ENCODE measurements around the gene DRC1. TPM values are rescaled to one million over a fixed set of nuclear protein-coding genes. Genes with fewer than 3 reads are reported as not detected.
A peak's percentile ranks its signal among the peaks of the same experiment; 100 is the strongest.

Gene DRC1
- total and polyA plus RNA-seq, 4 donors: 4.6 to 11.3 (median 6.0) TPM

GRCh38 chr2:26414311-26414710 lies 12.6 kb downstream of the DRC1 start:
- 96% methylated on average over 2 of the region's 3 CpGs for WGBS (ENCODE audit: insufficient coverage)
- no peaks in the 10 kb centered on the region for H3K36me3 ChIP-seq (ENCODE audit: control insufficient read depth, insufficient read depth, low read length)
- no peak overlapping the region for H3K27ac ChIP-seq (ENCODE audit: low read depth, low read length)
- no peaks in the 10 kb centered on the region for H3K9me3 ChIP-seq (ENCODE audit: control insufficient read depth, insufficient read depth, low read length)
- no peaks in the 10 kb centered on the region for H3K27me3 ChIP-seq (ENCODE audit: control insufficient read depth, insufficient read depth, low read length)
- no peak for DNase-seq (ENCODE audit: low read depth in 4 of 6, low spot score in 6 of 6)
- no peak overlapping the region for H3K4me3 ChIP-seq (ENCODE audit: low read depth, low read length)
- H3K4me1 ChIP-seq (ENCODE audit: control insufficient read depth, insufficient read depth, low read length): no peaks in the 10 kb centered on the region

DNA sequence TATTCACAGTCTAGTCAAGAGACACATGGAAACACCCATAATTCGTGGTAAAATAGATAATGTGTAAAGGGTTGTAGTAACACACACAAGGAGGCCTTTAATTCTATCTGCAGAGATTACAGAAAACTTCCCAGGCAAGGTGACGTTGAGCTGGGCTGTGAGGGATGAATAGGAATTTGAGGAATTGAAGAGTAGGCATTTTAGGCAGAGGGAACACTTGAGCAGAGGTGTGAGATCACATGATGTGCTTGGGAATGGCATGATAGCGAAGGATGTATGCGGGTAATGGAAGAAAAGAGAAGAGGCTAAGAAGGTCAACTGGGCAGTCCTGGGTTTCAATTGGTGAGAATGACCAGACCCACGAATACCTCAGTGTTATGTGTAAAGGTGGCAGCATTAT lies 20.2 kb downstream of the DRC1 start:
- Histone ChIP-seq H3K4me1 (ENCODE audit: control insufficient read depth, insufficient read depth, low read length) (no peaks in the 10 kb centered on the region), H3K27ac (ENCODE audit: low read depth, low read length) (no peak overlapping the region), H3K36me3 (ENCODE audit: control insufficient read depth, insufficient read depth, low read length) (no peaks in the 10 kb centered on the region), H3K27me3 (ENCODE audit: control insufficient read depth, insufficient read depth, low read length) (peaks cover 3% of the 10 kb centered on the region), H3K4me3 (ENCODE audit: low read depth, low read length) (no peak overlapping the region), H3K9me3 (ENCODE audit: control insufficient read depth, insufficient read depth, low read length) (no peaks in the 10 kb centered on the region)
- WGBS (ENCODE audit: insufficient coverage): 98% methylated on average over 5 of the region's 5 CpGs
- no peak for DNase-seq (ENCODE audit: low read depth in 4 of 6, low spot score in 6 of 6)

GRCh38 chr2:26422947-26423629 lies 21.4 kb downstream of the DRC1 start:
- Histone ChIP-seq H3K4me1 (ENCODE audit: control insufficient read depth, insufficient read depth, low read length) (no peaks in the 10 kb centered on the region), H3K9me3 (ENCODE audit: control insufficient read depth, insufficient read depth, low read length) (no peaks in the 10 kb centered on the region), H3K27me3 (ENCODE audit: control insufficient read depth, insufficient read depth, low read length) (peaks cover 3% of the 10 kb centered on the region), H3K27ac (ENCODE audit: low read depth, low read length) (no peak overlapping the region), H3K36me3 (ENCODE audit: control insufficient read depth, insufficient read depth, low read length) (no peaks in the 10 kb centered on the region), H3K4me3 (ENCODE audit: low read depth, low read length) (no peak overlapping the region)
- no peak for DNase-seq (ENCODE audit: low read depth in 4 of 6, low spot score in 6 of 6)
- WGBS (ENCODE audit: insufficient coverage): 46% methylated on average over 3 of the region's 9 CpGs

DNA sequence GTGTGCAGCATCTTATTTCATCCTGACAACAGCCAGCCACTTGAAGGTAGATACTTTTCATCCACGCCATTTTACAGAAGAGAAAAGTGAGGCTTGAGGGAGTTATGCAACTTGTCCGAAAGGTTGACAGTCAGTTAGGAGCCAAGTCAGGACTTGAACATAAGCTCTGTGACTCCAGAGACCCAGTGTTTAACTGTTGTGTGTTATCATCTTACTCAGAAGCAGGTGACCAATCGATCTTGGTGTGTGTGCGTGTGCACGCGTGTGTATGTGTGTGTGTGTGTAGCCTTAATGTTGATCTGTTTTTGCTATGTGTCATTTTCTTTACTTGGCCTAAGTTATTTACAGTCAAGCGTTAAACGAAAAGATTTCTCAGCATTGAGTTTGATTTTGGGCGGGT lies 22.0 kb downstream of the DRC1 start:
- Histone ChIP-seq H3K27me3 (ENCODE audit: control insufficient read depth, insufficient read depth, low read length) (peaks cover 3% of the 10 kb centered on the region), H3K4me3 (ENCODE audit: low read depth, low read length) (no peak overlapping the region), H3K27ac (ENCODE audit: low read depth, low read length) (no peak overlapping the region), H3K36me3 (ENCODE audit: control insufficient read depth, insufficient read depth, low read length) (no peaks in the 10 kb centered on the region), H3K9me3 (ENCODE audit: control insufficient read depth, insufficient read depth, low read length) (no peaks in the 10 kb centered on the region), H3K4me1 (ENCODE audit: control insufficient read depth, insufficient read depth, low read length) (no peaks in the 10 kb centered on the region)
- WGBS (ENCODE audit: insufficient coverage): 94% methylated on average over 7 of the region's 9 CpGs
- DNase-seq (ENCODE audit: low read depth in 4 of 6, low spot score in 6 of 6): no peak

DNA sequence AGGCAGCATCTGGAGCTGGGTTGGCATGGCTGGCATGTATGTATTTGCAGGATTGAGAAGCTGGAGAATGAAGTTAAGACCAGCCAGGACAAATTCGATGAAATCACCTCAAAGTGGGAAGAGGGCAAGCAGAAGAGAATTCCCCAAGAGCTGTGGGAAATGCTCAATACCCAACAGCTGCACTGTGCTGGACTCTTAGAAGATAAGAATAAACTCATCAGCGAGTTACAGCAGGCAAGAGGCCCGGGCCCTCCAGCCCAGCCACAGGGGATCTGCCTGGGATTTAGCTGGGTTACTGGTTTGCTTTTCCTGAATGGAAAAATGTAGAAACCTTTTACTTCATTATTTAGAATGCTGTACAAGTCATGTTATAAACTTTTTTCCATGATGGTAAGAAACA lies 22.5 kb downstream of the DRC1 start:
- DNase-seq (ENCODE audit: low read depth in 4 of 6, low spot score in 6 of 6): no peak
- 88% methylated on average over 1 of the region's 3 CpGs for whole genome bisulfite sequencing (ENCODE audit: insufficient coverage)
- H3K27me3 ChIP-seq (ENCODE audit: control insufficient read depth, insufficient read depth, low read length): peaks cover 3% of the 10 kb centered on the region
- H3K9me3 ChIP-seq (ENCODE audit: control insufficient read depth, insufficient read depth, low read length): no peaks in the 10 kb centered on the region
- no peak overlapping the region for H3K4me3 ChIP-seq (ENCODE audit: low read depth, low read length)
- H3K4me1 ChIP-seq (ENCODE audit: control insufficient read depth, insufficient read depth, low read length): peaks cover under 1% of the 10 kb centered on the region
- H3K27ac ChIP-seq (ENCODE audit: low read depth, low read length): no peak overlapping the region
- H3K36me3 ChIP-seq (ENCODE audit: control insufficient read depth, insufficient read depth, low read length): no peaks in the 10 kb centered on the region

DNA sequence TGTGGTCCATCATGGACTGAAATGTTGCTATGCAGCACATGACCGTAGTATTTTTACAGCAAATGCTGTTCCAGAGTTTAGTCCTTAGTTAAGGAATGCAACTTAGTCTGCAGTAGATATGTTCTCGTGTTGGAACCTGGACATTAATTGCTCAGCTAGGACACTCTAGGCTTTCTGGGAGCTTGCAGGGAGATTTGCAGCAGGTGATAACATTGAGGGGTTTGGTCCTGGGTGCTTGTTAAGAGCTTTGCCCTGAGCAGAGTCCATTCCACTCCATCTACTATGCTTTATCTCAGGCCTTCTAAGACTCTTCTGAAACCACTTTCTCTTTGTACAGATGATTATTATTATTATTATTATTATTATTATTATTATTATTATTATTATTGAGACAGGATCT lies 27.1 kb downstream of the DRC1 start:
- WGBS (ENCODE audit: insufficient coverage): 100% methylated on average over 1 of the region's 2 CpGs
- H3K36me3 ChIP-seq (ENCODE audit: control insufficient read depth, insufficient read depth, low read length): no peaks in the 10 kb centered on the region
- DNase-seq (ENCODE audit: low read depth in 4 of 6, low spot score in 6 of 6): no peak
- no peaks in the 10 kb centered on the region for H3K9me3 ChIP-seq (ENCODE audit: control insufficient read depth, insufficient read depth, low read length)
- no peak overlapping the region for H3K4me3 ChIP-seq (ENCODE audit: low read depth, low read length)
- no peaks in the 10 kb centered on the region for H3K27me3 ChIP-seq (ENCODE audit: control insufficient read depth, insufficient read depth, low read length)
- H3K4me1 ChIP-seq (ENCODE audit: control insufficient read depth, insufficient read depth, low read length): peaks cover 5% of the 10 kb centered on the region
- H3K27ac ChIP-seq (ENCODE audit: low read depth, low read length): no peak overlapping the region

DNA sequence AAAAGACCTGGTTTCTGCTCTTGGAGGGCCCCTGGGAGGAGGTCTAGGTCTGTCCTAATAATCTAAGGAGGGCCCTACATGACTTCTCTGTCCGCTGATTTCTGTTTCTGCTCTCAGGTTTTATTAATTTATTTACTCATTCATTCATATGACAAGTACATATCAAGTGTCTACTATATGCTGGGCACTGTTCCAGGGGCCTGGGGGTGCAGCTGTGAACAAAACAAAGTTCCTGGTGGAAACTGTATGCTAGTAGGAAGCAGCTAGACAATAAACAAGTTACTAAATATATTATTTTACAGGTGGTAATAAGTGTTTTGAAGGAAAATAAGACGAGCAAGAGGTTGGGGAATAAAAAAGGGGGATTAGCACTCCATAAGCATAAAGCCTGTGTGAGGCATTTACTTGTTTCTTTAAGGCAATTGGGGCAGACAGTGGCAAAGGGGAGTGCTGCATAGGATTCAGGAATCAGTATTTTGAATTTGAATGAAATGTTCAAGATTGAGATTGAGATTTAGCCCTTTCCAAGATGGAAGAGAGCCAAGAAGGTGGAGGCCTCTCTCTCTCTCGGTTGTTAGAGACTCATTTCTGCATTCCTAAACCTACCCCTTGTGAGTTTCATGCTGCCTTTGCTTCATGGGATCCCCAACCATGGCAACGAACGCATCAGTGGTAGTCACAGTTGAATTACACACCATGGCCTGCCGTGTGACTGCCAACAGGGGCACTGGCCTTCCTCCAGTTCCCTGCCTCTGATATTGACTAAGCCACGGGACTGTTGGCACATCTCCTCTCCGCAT lies 28.3 kb downstream of the DRC1 start:
- H3K4me3 ChIP-seq (ENCODE audit: low read depth, low read length): no peak overlapping the region
- H3K27me3 ChIP-seq (ENCODE audit: control insufficient read depth, insufficient read depth, low read length): no peaks in the 10 kb centered on the region
- H3K9me3 ChIP-seq (ENCODE audit: control insufficient read depth, insufficient read depth, low read length): no peaks in the 10 kb centered on the region
- H3K36me3 ChIP-seq (ENCODE audit: control insufficient read depth, insufficient read depth, low read length): no peaks in the 10 kb centered on the region
- no peak overlapping the region for H3K27ac ChIP-seq (ENCODE audit: low read depth, low read length)
- peak; percentile 9 to 82 (median 60) for DNase-seq (ENCODE audit: low read depth in 4 of 6, low spot score in 6 of 6)
- WGBS (ENCODE audit: insufficient coverage): 33% methylated on average over 5 of the region's 8 CpGs
- H3K4me1 ChIP-seq (ENCODE audit: control insufficient read depth, insufficient read depth, low read length): peaks cover 5% of the 10 kb centered on the region

DNA sequence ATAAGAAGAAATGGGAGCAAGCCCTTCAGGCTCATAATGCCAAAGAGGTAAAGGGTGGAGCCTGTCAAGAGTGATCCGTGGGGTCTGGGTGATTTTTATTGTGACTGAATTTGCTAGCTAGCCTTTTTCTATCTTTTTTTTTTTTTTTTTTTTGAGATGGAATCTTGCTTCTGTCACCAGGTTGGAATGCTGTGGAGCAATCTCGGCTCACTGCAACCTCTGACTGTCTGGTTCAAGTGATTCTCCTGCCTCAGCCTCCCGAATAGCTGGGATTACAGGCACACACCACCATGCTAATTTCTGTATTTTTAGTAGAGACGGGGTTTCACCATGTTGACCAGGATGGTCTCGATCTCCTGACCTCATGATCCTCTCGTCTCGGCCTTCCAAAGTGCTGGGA lies 29.1 kb downstream of the DRC1 start:
- Histone ChIP-seq H3K27ac (ENCODE audit: low read depth, low read length) (no peak overlapping the region), H3K36me3 (ENCODE audit: control insufficient read depth, insufficient read depth, low read length) (no peaks in the 10 kb centered on the region), H3K9me3 (ENCODE audit: control insufficient read depth, insufficient read depth, low read length) (no peaks in the 10 kb centered on the region), H3K4me3 (ENCODE audit: low read depth, low read length) (no peak overlapping the region), H3K27me3 (ENCODE audit: control insufficient read depth, insufficient read depth, low read length) (no peaks in the 10 kb centered on the region), H3K4me1 (ENCODE audit: control insufficient read depth, insufficient read depth, low read length) (peaks cover 5% of the 10 kb centered on the region)
- DNase-seq (ENCODE audit: low read depth in 4 of 6, low spot score in 6 of 6): no peak
- 97% methylated on average over 6 of the region's 7 CpGs for WGBS (ENCODE audit: insufficient coverage)

DNA sequence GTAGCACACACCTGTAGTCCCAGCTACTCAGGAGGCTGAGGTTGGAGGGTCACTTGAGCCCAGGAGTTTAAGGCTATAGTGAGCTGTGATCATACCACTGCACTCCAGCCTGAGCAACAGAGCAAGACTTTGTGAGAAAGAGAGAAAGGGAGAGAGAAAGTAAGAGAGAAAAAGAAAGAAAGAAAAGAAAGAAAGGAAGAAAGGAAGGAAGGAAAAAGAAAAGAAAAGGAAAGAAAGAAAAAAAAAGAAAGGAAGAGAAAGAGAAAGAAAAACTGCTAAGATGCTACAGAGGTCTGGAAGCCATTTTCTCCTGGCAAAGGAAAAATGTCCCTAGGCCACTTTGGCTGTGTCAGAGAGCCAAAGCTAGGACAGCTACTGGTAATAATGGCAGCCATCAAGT lies 30.6 kb downstream of the DRC1 start:
- DNase-seq (ENCODE audit: low read depth in 4 of 6, low spot score in 6 of 6): no peak
- Histone ChIP-seq H3K36me3 (ENCODE audit: control insufficient read depth, insufficient read depth, low read length) (no peaks in the 10 kb centered on the region), H3K4me1 (ENCODE audit: control insufficient read depth, insufficient read depth, low read length) (peaks cover 5% of the 10 kb centered on the region), H3K4me3 (ENCODE audit: low read depth, low read length) (no peak overlapping the region), H3K9me3 (ENCODE audit: control insufficient read depth, insufficient read depth, low read length) (no peaks in the 10 kb centered on the region), H3K27ac (ENCODE audit: low read depth, low read length) (peak overlapping the region; percentile 81), H3K27me3 (ENCODE audit: control insufficient read depth, insufficient read depth, low read length) (no peaks in the 10 kb centered on the region)

DNA sequence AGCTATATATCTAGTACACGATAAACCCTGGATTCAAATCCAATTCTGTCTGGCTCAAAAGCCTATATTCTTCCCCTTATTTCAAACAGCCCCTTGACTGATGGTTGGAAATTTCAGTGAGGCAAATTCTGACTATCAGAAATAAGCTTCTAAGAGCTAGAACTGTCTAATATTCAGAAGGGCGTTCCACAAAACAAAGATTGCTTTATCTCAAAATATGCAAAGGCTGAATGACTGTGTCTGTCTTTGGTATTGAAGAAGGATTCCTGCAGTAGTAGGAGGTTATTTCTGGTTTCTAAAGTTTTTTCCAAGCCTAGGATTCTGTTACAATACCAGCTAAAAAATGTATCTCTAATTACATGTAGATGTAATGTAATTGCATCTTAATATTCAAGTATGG lies 31.1 kb downstream of the DRC1 start:
- no CpG with 5 or more reads among the region's 2 CpGs for WGBS (ENCODE audit: insufficient coverage)

More for the DNA sequence above, 31.1 kb downstream of the DRC1 start:
- H3K27me3 ChIP-seq (ENCODE audit: control insufficient read depth, insufficient read depth, low read length): no peaks in the 10 kb centered on the region
- H3K9me3 ChIP-seq (ENCODE audit: control insufficient read depth, insufficient read depth, low read length): no peaks in the 10 kb centered on the region
- no peaks in the 10 kb centered on the region for H3K36me3 ChIP-seq (ENCODE audit: control insufficient read depth, insufficient read depth, low read length)
- no peak for DNase-seq (ENCODE audit: low read depth in 4 of 6, low spot score in 6 of 6)
- H3K27ac ChIP-seq (ENCODE audit: low read depth, low read length): peak overlapping the region; percentile 81
- H3K4me1 ChIP-seq (ENCODE audit: control insufficient read depth, insufficient read depth, low read length): peaks cover 5% of the 10 kb centered on the region
- H3K4me3 ChIP-seq (ENCODE audit: low read depth, low read length): no peak overlapping the region

Measured in spinal cord (tissue), 10 donors.